Neural progenitor cell (in vitro differentiated cells): ENCODE data around the gene ZDHHC11. TPM values are rescaled to one million over a fixed set of nuclear protein-coding genes. Genes with fewer than 3 reads are reported as not detected.
"Not testable (repeated sequence)": the region's sequence is repeated elsewhere in the genome, so short reads cannot be mapped to it uniquely, and the experiment has no call there.

Experiments used
- DNase-seq: peaks from one replicate; pipeline ENCODE4 v3.0.0-alpha.2; 2016; ENCODE audit warnings: low spot score
- H2AFZ ChIP-seq: fragments of 200-600 bp; sonication (generic); replicated peaks from 2 replicates; pipeline ENCODE4 v1.6.1; 2016; ENCODE audit warnings: antibody characterized with exemption
- H3F3A ChIP-seq: fragments of 200-600 bp; sonication (generic); 2 replicates; pipeline ENCODE4 v1.6.1; 2016; ENCODE audit warnings: antibody characterized with exemption, low read depth
- H3K27ac ChIP-seq: fragments of 200-600 bp; sonication (generic); 2 replicates; pipeline ENCODE4 v1.5.1; 2016; ENCODE audit warnings: mild to moderate bottlenecking
- H3K27me3 ChIP-seq: fragments of 200-600 bp; sonication (generic); 2 replicates; pipeline ENCODE4 v1.6.1; 2016; ENCODE audit warnings: mild to moderate bottlenecking, moderate library complexity
- H3K36me3 ChIP-seq: fragments of 200-600 bp; sonication (generic); 2 replicates; pipeline ENCODE4 v1.5.1; 2016
- H3K4me1 ChIP-seq: fragments of 200-600 bp; sonication (generic); 2 replicates; pipeline ENCODE4 v1.6.1; 2016; ENCODE audit warnings: mixed run types
- H3K4me2 ChIP-seq: fragments of 200-600 bp; sonication (generic); 2 replicates; pipeline ENCODE4 v1.6.1; 2016
- H3K4me3 ChIP-seq: fragments of 200-600 bp; sonication (generic); 2 replicates; pipeline ENCODE4 v1.5.1; 2016
- H3K79me2 ChIP-seq: fragments of 200-600 bp; sonication (generic); 2 replicates; pipeline ENCODE4 v1.6.1; 2016; ENCODE audit warnings: low read depth
- H3K9ac ChIP-seq: fragments of 200-600 bp; sonication (generic); 2 replicates; pipeline ENCODE4 v1.6.1; 2016
- H3K9me3 ChIP-seq: fragments of 200-600 bp; sonication (generic); 2 replicates; pipeline ENCODE4 v1.5.1; 2016; ENCODE audit warnings: low read depth
- H4K20me1 ChIP-seq: fragments of 200-600 bp; sonication (generic); 2 replicates; pipeline ENCODE4 v1.6.1; 2016; ENCODE audit warnings: low read depth
- H3K27ac Mint-ChIP-seq: 3 replicates; pipeline ENCODE4 v1.8.0; 2021; ENCODE audit warnings: mixed read lengths
- H3K27me3 Mint-ChIP-seq: 2 replicates; pipeline ENCODE4 v1.8.0; 2022; ENCODE audit warnings: low read depth, mild to moderate bottlenecking, inconsistent platforms, moderate library complexity, mixed read lengths; ENCODE audit not compliant: insufficient read depth
- H3K36me3 Mint-ChIP-seq: 3 replicates; pipeline ENCODE4 v1.8.0; 2021; ENCODE audit warnings: mixed read lengths
- H3K4me1 Mint-ChIP-seq: 3 replicates; pipeline ENCODE4 v1.8.0; 2021; ENCODE audit warnings: mixed read lengths
- H3K4me3 Mint-ChIP-seq: 3 replicates; pipeline ENCODE4 v1.8.0; 2021; ENCODE audit warnings: mild to moderate bottlenecking, moderate library complexity, mixed read lengths
- H3K9me3 Mint-ChIP-seq: 3 replicates; pipeline ENCODE4 v1.8.0; 2020; ENCODE audit warnings: mixed read lengths
- EZH2 ChIP-seq: fragments of 200-600 bp; sonication (generic); IDR thresholded peaks from 2 replicates; pipeline ENCODE4 v1.6.1; 2017; ENCODE audit warnings: antibody characterized with exemption, mild to moderate bottlenecking, moderate library complexity
- EZH2phosphoT487 ChIP-seq: fragments of 200-600 bp; sonication (generic); IDR thresholded peaks from 2 replicates; pipeline ENCODE4 v1.6.1; 2017; ENCODE audit warnings: antibody characterized with exemption
- total RNA-seq: library from RNA; depleted of rRNA; stranded (reverse); fragments of >200 nt; gene quantifications from 2 replicates; pipeline ENCODE4 v1.2.3, GENCODE V29; 2015; ENCODE audit warnings: low replicate concordance
- TF ChIP-seq, protein P1 (sequence below): fragments of 200-600 bp; sonication (generic); IDR thresholded peaks from 2 replicates; pipeline ENCODE4 v1.5.1; 2017; ENCODE audit warnings: antibody characterized with exemption, mild to moderate bottlenecking

Gene ZDHHC11
- total RNA-seq, 1 donor from 2014 or later, result 0.92 TPM

DNA sequence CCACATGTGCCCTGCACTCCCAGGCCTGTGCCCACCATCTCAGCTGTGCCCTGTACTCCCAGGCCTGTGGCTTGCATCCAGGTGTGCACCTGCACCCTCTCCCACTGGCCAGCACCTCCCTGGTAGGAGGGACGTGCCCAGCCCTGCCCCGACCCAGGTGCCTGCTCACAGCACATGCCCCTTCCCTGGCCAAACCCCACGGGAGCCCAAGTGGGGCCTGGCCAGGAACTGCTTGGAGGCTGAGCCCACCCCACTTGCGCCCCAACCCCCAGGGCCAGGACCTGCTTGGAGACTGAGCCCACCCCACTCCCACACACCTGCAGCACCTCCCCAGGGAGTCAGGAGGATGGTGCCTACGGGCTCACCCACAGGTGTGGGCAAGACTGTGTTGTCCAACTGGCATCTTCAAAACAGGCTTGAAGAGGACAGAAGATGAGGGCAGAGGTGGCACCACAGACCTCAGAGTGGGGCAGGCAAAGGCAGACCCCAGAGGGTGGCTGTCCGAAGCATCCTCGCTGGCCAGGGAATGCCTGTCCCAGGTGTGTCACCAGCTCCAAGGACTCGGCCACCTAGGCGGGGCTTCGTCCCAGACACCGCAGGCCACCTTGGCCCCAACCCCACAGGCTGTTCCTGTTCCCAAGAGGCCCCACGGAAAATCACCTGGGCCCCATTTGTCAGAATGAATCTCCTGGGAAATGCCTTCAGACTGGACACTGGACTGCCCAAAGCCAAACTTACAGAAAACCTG lies 77.1 kb downstream of the ZDHHC11 start:
- no peaks in the 10 kb centered on the region for H3K4me1 ChIP-seq
- no peak for DNase-seq
- Mint-ChIP-seq H3K27me3 (peaks cover 3% of the 10 kb centered on the region), H3K4me3 (no peak overlapping the region), H3K4me1 (peaks cover 14% of the 10 kb centered on the region), H3K36me3 (peaks cover 7% of the 10 kb centered on the region), H3K27ac (no peak overlapping the region), H3K9me3 (peaks cover 4% of the 10 kb centered on the region)
- H3K9me3 ChIP-seq, result no peaks in the 10 kb centered on the region
- no peak overlapping the region for H3K4me2 ChIP-seq
- no peaks in the 10 kb centered on the region for H4K20me1 ChIP-seq
- TF ChIP-seq EZH2 (no peak), EZH2phosphoT487 (no peak)
- TF ChIP-seq, protein P1, sequence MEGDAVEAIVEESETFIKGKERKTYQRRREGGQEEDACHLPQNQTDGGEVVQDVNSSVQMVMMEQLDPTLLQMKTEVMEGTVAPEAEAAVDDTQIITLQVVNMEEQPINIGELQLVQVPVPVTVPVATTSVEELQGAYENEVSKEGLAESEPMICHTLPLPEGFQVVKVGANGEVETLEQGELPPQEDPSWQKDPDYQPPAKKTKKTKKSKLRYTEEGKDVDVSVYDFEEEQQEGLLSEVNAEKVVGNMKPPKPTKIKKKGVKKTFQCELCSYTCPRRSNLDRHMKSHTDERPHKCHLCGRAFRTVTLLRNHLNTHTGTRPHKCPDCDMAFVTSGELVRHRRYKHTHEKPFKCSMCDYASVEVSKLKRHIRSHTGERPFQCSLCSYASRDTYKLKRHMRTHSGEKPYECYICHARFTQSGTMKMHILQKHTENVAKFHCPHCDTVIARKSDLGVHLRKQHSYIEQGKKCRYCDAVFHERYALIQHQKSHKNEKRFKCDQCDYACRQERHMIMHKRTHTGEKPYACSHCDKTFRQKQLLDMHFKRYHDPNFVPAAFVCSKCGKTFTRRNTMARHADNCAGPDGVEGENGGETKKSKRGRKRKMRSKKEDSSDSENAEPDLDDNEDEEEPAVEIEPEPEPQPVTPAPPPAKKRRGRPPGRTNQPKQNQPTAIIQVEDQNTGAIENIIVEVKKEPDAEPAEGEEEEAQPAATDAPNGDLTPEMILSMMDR, result no peak
- no peak overlapping the region for H3K27ac ChIP-seq
- H3K27me3 ChIP-seq, result no peaks in the 10 kb centered on the region
- no peaks in the 10 kb centered on the region for H3F3A ChIP-seq
- no peak overlapping the region for H2AFZ ChIP-seq
- no peaks in the 10 kb centered on the region for H3K36me3 ChIP-seq
- H3K9ac ChIP-seq, result no peak overlapping the region
- no peaks in the 10 kb centered on the region for H3K79me2 ChIP-seq
- no peak overlapping the region for H3K4me3 ChIP-seq

GRCh38 chr5:772931-773330 lies 77.9 kb downstream of the ZDHHC11 start:
- peaks cover 14% of the 10 kb centered on the region for H3K4me1 Mint-ChIP-seq
- not testable (repeated sequence) for H3K27ac Mint-ChIP-seq, H3K79me2 ChIP-seq, H3K4me2 ChIP-seq, DNase-seq, H3K27me3 Mint-ChIP-seq, H3K27ac ChIP-seq, H2AFZ ChIP-seq, H3K27me3 ChIP-seq, H3K4me3 Mint-ChIP-seq, H3K36me3 Mint-ChIP-seq, H3K9me3 Mint-ChIP-seq, H3K9ac ChIP-seq, H3K9me3 ChIP-seq, H3K4me1 ChIP-seq, H4K20me1 ChIP-seq, H3K36me3 ChIP-seq, H3K4me3 ChIP-seq, H3F3A ChIP-seq

GRCh38 chr5:772547-772890 lies 78.3 kb downstream of the ZDHHC11 start:
- not testable (repeated sequence) for H3K79me2 ChIP-seq, H3K4me3 Mint-ChIP-seq

GRCh38 chr5:771841-772546 lies 78.8 kb downstream of the ZDHHC11 start:
- not testable (repeated sequence) for H3K27me3 Mint-ChIP-seq, H3K36me3 Mint-ChIP-seq, H3K9ac ChIP-seq, H3K4me3 ChIP-seq, H3K9me3 ChIP-seq, H4K20me1 ChIP-seq, H3K4me2 ChIP-seq, H3K4me1 ChIP-seq, H3K4me3 Mint-ChIP-seq, H3K79me2 ChIP-seq, H3K36me3 ChIP-seq, H3K27ac ChIP-seq, H3F3A ChIP-seq, H3K27ac Mint-ChIP-seq, DNase-seq, H3K4me1 Mint-ChIP-seq, H2AFZ ChIP-seq, H3K27me3 ChIP-seq, H3K9me3 Mint-ChIP-seq

More at GRCh38 chr5:772547-772890, 78.3 kb downstream of the ZDHHC11 start:
- DNase-seq, H3K36me3 Mint-ChIP-seq, H3F3A ChIP-seq, H3K4me2 ChIP-seq, H3K27ac Mint-ChIP-seq, H3K9me3 ChIP-seq, H3K27me3 ChIP-seq, H2AFZ ChIP-seq, H3K9me3 Mint-ChIP-seq, H3K27me3 Mint-ChIP-seq, H3K27ac ChIP-seq, H3K4me3 ChIP-seq, H3K4me1 ChIP-seq, H3K9ac ChIP-seq, H3K36me3 ChIP-seq, H4K20me1 ChIP-seq: not testable (repeated sequence)
- H3K4me1 Mint-ChIP-seq, result peaks cover 14% of the 10 kb centered on the region

- H3K9ac ChIP-seq, H3K4me1 ChIP-seq, H3K79me2 ChIP-seq, H4K20me1 ChIP-seq, H3F3A ChIP-seq, H3K36me3 ChIP-seq, H3K27me3 Mint-ChIP-seq, H3K4me2 ChIP-seq, H3K27me3 ChIP-seq, H3K4me1 Mint-ChIP-seq, H3K4me3 ChIP-seq, H3K9me3 Mint-ChIP-seq, H3K9me3 ChIP-seq, H3K36me3 Mint-ChIP-seq, H3K4me3 Mint-ChIP-seq, H2AFZ ChIP-seq, DNase-seq, H3K27ac ChIP-seq: not testable (repeated sequence)
- peak overlapping the region; percentile 87 for H3K27ac Mint-ChIP-seq
Measured at GRCh38 chr5:771087-771781, 79.6 kb downstream of the ZDHHC11 start.

DNA sequence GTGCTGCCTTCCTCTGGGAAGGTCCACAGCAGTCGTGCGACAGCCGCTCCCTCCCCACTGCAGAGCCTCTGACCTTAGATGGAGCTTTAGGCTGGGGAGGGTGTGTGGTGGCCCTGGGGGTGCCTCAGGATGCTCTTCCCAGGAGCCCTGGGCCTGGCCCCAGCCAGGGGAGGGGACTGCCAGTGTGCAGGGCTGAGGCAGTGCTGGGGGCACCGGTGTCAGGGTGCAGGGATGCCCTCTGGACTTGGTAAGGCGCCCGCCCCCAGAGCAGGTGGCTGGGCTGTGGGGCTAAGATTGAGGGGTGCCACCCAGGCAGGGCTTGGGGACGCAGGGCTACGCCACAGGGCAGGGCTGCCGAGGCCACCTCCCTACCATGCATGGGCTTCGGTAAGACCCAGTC lies 80.2 kb downstream of the ZDHHC11 start:
- not testable (repeated sequence) for H3K4me1 Mint-ChIP-seq, H3K36me3 Mint-ChIP-seq, H3K27ac ChIP-seq, H3K4me3 ChIP-seq, H3K4me3 Mint-ChIP-seq, H3K9ac ChIP-seq, H3K36me3 ChIP-seq, H3K79me2 ChIP-seq, DNase-seq, H3K4me2 ChIP-seq, H3K27me3 ChIP-seq, H2AFZ ChIP-seq, H3K27ac Mint-ChIP-seq, H4K20me1 ChIP-seq, H3K9me3 ChIP-seq, H3K27me3 Mint-ChIP-seq, H3K9me3 Mint-ChIP-seq, H3F3A ChIP-seq, H3K4me1 ChIP-seq
